SU-DHL-6 (cell line): ENCODE results near the gene CIT.

ENCODE experiments used
- H2AFZ ChIP-seq: fragments of 200-600 bp; sonication (generic); 2 replicates; pipeline ENCODE4 v1.6.1; 2014; ENCODE audit warnings: low read depth, mild to moderate bottlenecking, moderate library complexity, mixed read lengths, antibody characterized with exemption, low read length; ENCODE audit not compliant: severe bottlenecking
- H3F3A ChIP-seq: fragments of 200-600 bp; shearing (Covaris generic); 2 replicates; pipeline ENCODE4 v1.6.0; 2016; ENCODE audit warnings: antibody characterized with exemption, mild to moderate bottlenecking; ENCODE audit not compliant: insufficient read depth
- H3K27ac ChIP-seq: fragments of 200-600 bp; sonication (generic); 2 replicates; pipeline ENCODE4 v1.5.1; 2016; ENCODE audit warnings: low read depth, mild to moderate bottlenecking, low read length, moderate library complexity, mixed read lengths
- H3K27me3 ChIP-seq: fragments of 200-600 bp; sonication (generic), shearing (Covaris generic); 2 replicates; pipeline ENCODE4 v1.6.0; 2014; ENCODE audit warnings: mild to moderate bottlenecking, low read length
- H3K36me3 ChIP-seq: fragments of 200-600 bp; sonication (generic); 2 replicates; pipeline ENCODE4 v1.6.1; 2014; ENCODE audit warnings: mild to moderate bottlenecking, low read length, mixed read lengths
- H3K4me2 ChIP-seq: fragments of 300-600, 200-600 bp; shearing (Covaris generic), sonication (generic); 2 replicates; pipeline ENCODE4 v1.6.0; 2014; ENCODE audit warnings: low read length, low read depth, mild to moderate bottlenecking; ENCODE audit not compliant: poor library complexity, severe bottlenecking
- H3K4me3 ChIP-seq: fragments of 200-600 bp; sonication (generic); 2 replicates; pipeline ENCODE4 v1.5.1; 2014; ENCODE audit warnings: antibody characterized with exemption, low read length, mild to moderate bottlenecking, mixed read lengths; ENCODE audit not compliant: insufficient read depth, poor library complexity, severe bottlenecking
- H3K79me2 ChIP-seq: fragments of 200-600 bp; sonication (generic); 2 replicates; pipeline ENCODE4 v1.6.1; 2014; ENCODE audit warnings: mild to moderate bottlenecking, low read length, moderate library complexity; ENCODE audit not compliant: insufficient read depth
- H3K9ac ChIP-seq: fragments of 200-600 bp; sonication (generic); 2 replicates; pipeline ENCODE4 v1.7.0; 2014; ENCODE audit warnings: mild to moderate bottlenecking, low read length
- H3K9me2 ChIP-seq: fragments of 200-600 bp; sonication (generic); replicated peaks from 2 replicates; pipeline ENCODE4 v1.6.1; 2014; ENCODE audit warnings: low read length; ENCODE audit not compliant: insufficient read depth
- H3K9me3 ChIP-seq: fragments of 200-600 bp; sonication (generic); 2 replicates; pipeline ENCODE4 v1.6.1; 2014; ENCODE audit warnings: low read length, mixed read lengths; ENCODE audit not compliant: insufficient read depth
- H4K20me1 ChIP-seq: fragments of 200-600 bp; sonication (generic); 2 replicates; pipeline ENCODE4 v1.6.1; 2014; ENCODE audit warnings: low read depth, mild to moderate bottlenecking, antibody characterized with exemption, low read length, moderate library complexity, mixed read lengths
- EZH2phosphoT487 ChIP-seq: fragments of 200-600 bp; sonication (generic), shearing (Covaris generic); conservative IDR thresholded peaks from 2 replicates; pipeline ENCODE4 v1.6.1; 2018; ENCODE audit warnings: mild to moderate bottlenecking, antibody characterized with exemption, low read length, moderate library complexity, mixed read lengths
- TF ChIP-seq, protein P1 (sequence below): fragments of 200-600 bp; sonication (generic); IDR thresholded peaks from one replicate; pipeline ENCODE4 v1.5.1; 2017; ENCODE audit warnings: antibody characterized with exemption, mild to moderate bottlenecking, low read length, moderate library complexity; ENCODE audit not compliant: insufficient read depth, poor library complexity, severe bottlenecking

The CIT gene

GRCh38 chr12:119840168-119840567 lies 37.0 kb downstream of the CIT start:
- Histone ChIP-seq H3K9me3 (no peaks in the 10 kb centered on the region), H3K27me3 (no peaks in the 10 kb centered on the region), H3K4me3 (no peak overlapping the region), H3K79me2 (peaks cover 13% of the 10 kb centered on the region; the same call in 1 of the 2 replicates), H3K9me2 (no peaks in the 10 kb centered on the region), H3K9ac (no peak overlapping the region), H4K20me1 (no peaks in the 10 kb centered on the region), H3K27ac (no peak overlapping the region), H2AFZ (no peak overlapping the region), H3K4me2 (no peak overlapping the region), H3K36me3 (no peaks in the 10 kb centered on the region), H3F3A (no peaks in the 10 kb centered on the region)
- no peak for TF ChIP-seq EZH2phosphoT487
- TF ChIP-seq, protein P1, sequence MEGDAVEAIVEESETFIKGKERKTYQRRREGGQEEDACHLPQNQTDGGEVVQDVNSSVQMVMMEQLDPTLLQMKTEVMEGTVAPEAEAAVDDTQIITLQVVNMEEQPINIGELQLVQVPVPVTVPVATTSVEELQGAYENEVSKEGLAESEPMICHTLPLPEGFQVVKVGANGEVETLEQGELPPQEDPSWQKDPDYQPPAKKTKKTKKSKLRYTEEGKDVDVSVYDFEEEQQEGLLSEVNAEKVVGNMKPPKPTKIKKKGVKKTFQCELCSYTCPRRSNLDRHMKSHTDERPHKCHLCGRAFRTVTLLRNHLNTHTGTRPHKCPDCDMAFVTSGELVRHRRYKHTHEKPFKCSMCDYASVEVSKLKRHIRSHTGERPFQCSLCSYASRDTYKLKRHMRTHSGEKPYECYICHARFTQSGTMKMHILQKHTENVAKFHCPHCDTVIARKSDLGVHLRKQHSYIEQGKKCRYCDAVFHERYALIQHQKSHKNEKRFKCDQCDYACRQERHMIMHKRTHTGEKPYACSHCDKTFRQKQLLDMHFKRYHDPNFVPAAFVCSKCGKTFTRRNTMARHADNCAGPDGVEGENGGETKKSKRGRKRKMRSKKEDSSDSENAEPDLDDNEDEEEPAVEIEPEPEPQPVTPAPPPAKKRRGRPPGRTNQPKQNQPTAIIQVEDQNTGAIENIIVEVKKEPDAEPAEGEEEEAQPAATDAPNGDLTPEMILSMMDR = no peak

DNA sequence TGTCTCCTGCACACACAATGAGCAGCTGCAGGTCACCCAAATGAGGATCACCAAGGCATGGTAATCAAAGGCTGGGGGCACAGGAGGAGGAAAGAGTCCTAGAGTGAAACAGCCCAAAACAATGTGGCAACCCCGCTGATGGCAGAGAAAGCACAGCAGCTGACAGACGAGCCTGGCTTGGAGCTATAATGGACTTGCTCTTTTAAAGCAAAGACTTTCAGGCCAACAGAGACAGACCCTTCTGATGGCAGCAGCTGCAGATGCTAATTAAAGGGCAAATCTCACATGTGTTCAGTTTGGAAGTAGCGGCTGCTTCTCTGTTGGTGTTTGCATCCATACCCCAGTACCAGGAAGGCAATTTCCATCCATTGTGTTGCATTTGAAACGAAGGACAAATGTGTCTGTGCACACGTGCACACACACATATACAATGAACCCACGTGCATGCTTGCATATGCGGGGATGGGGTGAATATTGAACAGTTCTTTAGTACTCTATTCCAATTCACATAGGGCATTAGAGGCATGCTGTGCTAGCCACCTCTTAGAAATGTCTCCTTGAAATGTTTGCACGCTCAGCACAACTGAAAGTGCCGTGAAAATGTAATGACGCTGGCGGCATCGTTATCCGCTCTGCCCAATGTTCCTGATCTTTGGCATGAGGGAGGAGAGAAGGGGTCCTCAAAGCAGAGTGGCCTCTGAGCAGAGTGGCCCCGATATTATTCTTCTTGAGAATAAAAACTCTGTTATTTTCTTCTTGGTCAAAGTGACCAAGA lies 38.1 kb downstream of the CIT start:
- Histone ChIP-seq H3K27me3 (no peaks in the 10 kb centered on the region), H3K9ac (no peak overlapping the region), H3K9me3 (no peaks in the 10 kb centered on the region), H3K36me3 (no peaks in the 10 kb centered on the region), H3K9me2 (no peaks in the 10 kb centered on the region), H2AFZ (no peak overlapping the region), H3K27ac (no peak overlapping the region), H3K4me2 (no peak overlapping the region), H3K4me3 (no peak overlapping the region), H3K79me2 (peaks cover 13% of the 10 kb centered on the region; the same call in 1 of the 2 replicates), H3F3A (no peaks in the 10 kb centered on the region), H4K20me1 (no peaks in the 10 kb centered on the region)
- TF ChIP-seq EZH2phosphoT487 = no peak
- TF ChIP-seq, protein P1 = no peak

DNA sequence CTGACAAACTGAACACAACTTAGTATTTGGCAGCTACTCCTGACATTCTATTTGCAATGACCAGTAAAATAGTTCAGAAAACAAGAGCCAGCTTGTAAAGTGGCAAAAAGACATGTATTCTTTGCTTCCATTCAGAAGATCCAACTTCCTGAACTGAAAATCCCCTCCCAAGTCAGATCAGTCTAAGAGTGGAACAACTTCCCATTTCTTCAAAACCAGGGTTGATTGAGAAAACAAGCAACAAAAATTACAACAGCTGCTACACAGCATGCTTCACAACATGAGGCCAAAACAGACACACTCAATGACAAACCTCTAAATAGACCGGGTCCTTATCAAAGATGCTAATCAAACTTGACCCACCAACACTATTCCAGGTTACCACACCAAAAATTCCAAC lies 40.3 kb downstream of the CIT start:
- H3F3A ChIP-seq = no peaks in the 10 kb centered on the region
- TF ChIP-seq, protein P1 = no peak
- TF ChIP-seq EZH2phosphoT487 = no peak
- H4K20me1 ChIP-seq = no peaks in the 10 kb centered on the region
- no peaks in the 10 kb centered on the region for H3K9me2 ChIP-seq
- peaks cover 13% of the 10 kb centered on the region; the same call in 1 of the 2 replicates for H3K79me2 ChIP-seq
- no peak overlapping the region for H3K9ac ChIP-seq
- no peak overlapping the region for H3K4me3 ChIP-seq
- no peaks in the 10 kb centered on the region for H3K27me3 ChIP-seq
- H2AFZ ChIP-seq = no peak overlapping the region
- H3K9me3 ChIP-seq = no peaks in the 10 kb centered on the region
- no peak overlapping the region for H3K27ac ChIP-seq
- peaks cover 9% of the 10 kb centered on the region; the same call in 1 of the 2 replicates for H3K36me3 ChIP-seq
- no peak overlapping the region for H3K4me2 ChIP-seq
